Measurements from ENCODE around the gene PRM1. TPM values are rescaled to one million over a fixed set of nuclear protein-coding genes. Genes with fewer than 3 reads are reported as not detected.

The PRM1 gene
- total RNA-seq, 2 donors from 2014 or later: not detected

GRCh38 chr16:11250786-11251524 lies 30.2 kb downstream of the PRM1 start:
- H3K9me3 ChIP-seq: no peaks in the 10 kb centered on the region
- H3K27ac ChIP-seq: no peak overlapping the region
- no peaks in the 10 kb centered on the region for H3K36me3 ChIP-seq
- no peak for DNase-seq
- intact Hi-C loops (cut with DNase I): loop anchor here (10.0 kb wide), 1 partner anchor 146 kb away; no protein-coding TSS in a partner anchor
- no peak overlapping the region for H3K4me3 ChIP-seq
- no peaks in the 10 kb centered on the region for H3K4me1 ChIP-seq
- H3K27me3 ChIP-seq: no peaks in the 10 kb centered on the region
- H3K9ac ChIP-seq (ENCODE audit: low read depth in 2 of 2, low read length in 2 of 2): no peak overlapping the region
- no peak for TF ChIP-seq CTCF (IDR thresholded peaks at IDR 0.05)

- Histone ChIP-seq H3K4me3 (no peak overlapping the region), H3K36me3 (no peaks in the 10 kb centered on the region), H3K9me3 (no peaks in the 10 kb centered on the region), H3K27me3 (no peaks in the 10 kb centered on the region), H3K9ac (ENCODE audit: low read depth in 2 of 2, low read length in 2 of 2) (no peak overlapping the region), H3K27ac (no peak overlapping the region), H3K4me1 (no peaks in the 10 kb centered on the region)
- no peak for TF ChIP-seq CTCF (IDR thresholded peaks at IDR 0.05)
- intact Hi-C loops (cut with DNase I): loop anchor here (10.0 kb wide), 1 partner anchor 145 kb away; no protein-coding TSS in a partner anchor
- no peak for DNase-seq
These were observed 30.9 kb downstream of the PRM1 start for GRCh38 chr16:11250091-11250785.

- no peaks in the 10 kb centered on the region for H3K9me3 ChIP-seq
- H3K27ac ChIP-seq: no peak overlapping the region
- no peaks in the 10 kb centered on the region for H3K4me1 ChIP-seq
- DNase-seq: no peak
- intact Hi-C loops (cut with DNase I): loop anchor here (10.0 kb wide), 1 partner anchor 145 kb away; no protein-coding TSS in a partner anchor
- H3K36me3 ChIP-seq: no peaks in the 10 kb centered on the region
- TF ChIP-seq CTCF (IDR thresholded peaks at IDR 0.05): no peak
- no peak overlapping the region for H3K9ac ChIP-seq (ENCODE audit: low read depth in 2 of 2, low read length in 2 of 2)
- no peaks in the 10 kb centered on the region for H3K27me3 ChIP-seq
- H3K4me3 ChIP-seq: no peak overlapping the region
These were observed 31.7 kb downstream of the PRM1 start for GRCh38 chr16:11249233-11250061.

GRCh38 chr16:11248133-11248532 lies 33.0 kb downstream of the PRM1 start:
- no peak for DNase-seq
- Histone ChIP-seq H3K9ac (ENCODE audit: low read depth in 2 of 2, low read length in 2 of 2) (no peak overlapping the region), H3K27ac (no peak overlapping the region), H3K4me1 (no peaks in the 10 kb centered on the region), H3K9me3 (no peaks in the 10 kb centered on the region), H3K27me3 (no peaks in the 10 kb centered on the region), H3K4me3 (no peak overlapping the region), H3K36me3 (no peaks in the 10 kb centered on the region)
- intact Hi-C loops (cut with DNase I): no loop called here
- no peak for TF ChIP-seq CTCF (IDR thresholded peaks at IDR 0.05)

- Histone ChIP-seq H3K9me3 (no peaks in the 10 kb centered on the region), H3K27ac (no peak overlapping the region), H3K4me1 (no peaks in the 10 kb centered on the region), H3K9ac (ENCODE audit: low read depth in 2 of 2, low read length in 2 of 2) (no peak overlapping the region), H3K36me3 (no peaks in the 10 kb centered on the region), H3K27me3 (no peaks in the 10 kb centered on the region), H3K4me3 (no peak overlapping the region)
- TF ChIP-seq CTCF (IDR thresholded peaks at IDR 0.05): no peak
- DNase-seq: no peak
- intact Hi-C loops (cut with DNase I): no loop called here
These were observed 35.1 kb downstream of the PRM1 start for GRCh38 chr16:11245988-11246387.
